Kidney (tissue), 14 donors: ENCODE measurements around the gene PPP1R9B. TPM values are rescaled to one million over a fixed set of nuclear protein-coding genes. Genes with fewer than 3 reads are reported as not detected.

Experiments used
- DNase-seq, 5 donors: peaks; one replicate each; pipeline ENCODE4 v3.0.0-alpha.2; 2013 to 2020
- FAIRE-seq: peaks from 2 replicates; lab custom pipeline; 2012; peaks lifted over from hg19 to GRCh38; lab: Jason Lieb, UNC
- H3K27ac ChIP-seq, 2 donors: one replicate each; pipeline ENCODE4 v1.7.0; 2013; ENCODE audit warnings: low read depth in 2 of 2, low read length in 2 of 2, inconsistent platforms in 1 of 2
- H3K27me3 ChIP-seq: one replicate; pipeline ENCODE4 v1.7.1; 2013; ENCODE audit warnings: low read length, inconsistent platforms; ENCODE audit not compliant: control insufficient read depth, insufficient read depth
- H3K36me3 ChIP-seq, 3 donors: one replicate each; pipeline versions ENCODE4 v1.7.0 to v1.7.1; 2013; ENCODE audit warnings: low read length in 3 of 3, control low read depth in 1 of 3, inconsistent platforms in 1 of 3; ENCODE audit not compliant: insufficient read depth in 3 of 3, control insufficient read depth in 2 of 3
- H3K4me1 ChIP-seq, 3 donors: one replicate each; pipeline versions ENCODE4 v1.7.0 to v1.7.1; 2013; ENCODE audit warnings: low read length in 3 of 3, inconsistent platforms in 1 of 3, low read depth in 1 of 3; ENCODE audit not compliant: control insufficient read depth in 2 of 3, insufficient read depth in 2 of 3
- H3K4me3 ChIP-seq, 3 donors: one replicate each; pipeline versions ENCODE4 v1.7.0 to v1.8.1; 2013; ENCODE audit warnings: low read length in 3 of 3, control low read depth in 1 of 3, inconsistent platforms in 1 of 3
- H3K9ac ChIP-seq, 3 donors: one replicate each; pipeline versions ENCODE4 v1.7.0 to v1.7.1; 2013; ENCODE audit warnings: low read length in 3 of 3, control low read depth in 1 of 3, inconsistent platforms in 1 of 3
- H3K9me3 ChIP-seq, 3 donors: one replicate each; pipeline versions ENCODE4 v1.7.0 to v1.7.1; 2013; ENCODE audit warnings: low read length in 3 of 3, control low read depth in 1 of 3, inconsistent platforms in 1 of 3; ENCODE audit not compliant: control insufficient read depth in 2 of 3, insufficient read depth in 1 of 3
- intact Hi-C: fragments of 100-400 bp; cut with DNase I; formaldehyde crosslinking; loops from one replicate; pipeline ENCODE4 v1.11.1; 2022
- polyA plus RNA-seq: library from polyadenylated mRNA; stranded (reverse); fragments of 350-450 nt; fragmentation: Illumina TruSeq; extraction: RNeasy Lipid Tissue Mini Kit (QIAGEN cat#74804); gene quantifications from one replicate; pipeline ENCODE4 v1.2.3, GENCODE V29; 2014; ENCODE audit warnings: low read depth, low replicate concordance; ENCODE audit not compliant: insufficient read depth
- total RNA-seq: library from RNA; stranded (reverse); fragmentation: NEBNext Ultra II Directional; extraction: Animal tissue kit (Norgen Biotek cat#: 25700); gene quantifications from one replicate; pipeline ENCODE4 v1.2.1, GENCODE V29; 2021
- TF ChIP-seq, protein P1 (sequence below): IDR thresholded peaks from 3 replicates; pipeline ENCODE4 v1.5.1; 2012; ENCODE audit warnings: mild to moderate bottlenecking, moderate library complexity, borderline replicate concordance; ENCODE audit not compliant: insufficient read depth; ENCODE audit errors: extremely low read depth
- donor health status: control.
- donor health status: control.
- donor health status: control.
- donor health status: control.
- donor health status: control.
- donor health status: DM: yes; HTN: yes; CAD: no.
- donor health status: Normal renal cell carcinoma (clear cell type).

Gene PPP1R9B
- total and polyA plus RNA-seq, 2 donors from 2014 or later: 17.1 to 64.4 TPM

- no peak for DNase-seq
- TF ChIP-seq, protein P1, sequence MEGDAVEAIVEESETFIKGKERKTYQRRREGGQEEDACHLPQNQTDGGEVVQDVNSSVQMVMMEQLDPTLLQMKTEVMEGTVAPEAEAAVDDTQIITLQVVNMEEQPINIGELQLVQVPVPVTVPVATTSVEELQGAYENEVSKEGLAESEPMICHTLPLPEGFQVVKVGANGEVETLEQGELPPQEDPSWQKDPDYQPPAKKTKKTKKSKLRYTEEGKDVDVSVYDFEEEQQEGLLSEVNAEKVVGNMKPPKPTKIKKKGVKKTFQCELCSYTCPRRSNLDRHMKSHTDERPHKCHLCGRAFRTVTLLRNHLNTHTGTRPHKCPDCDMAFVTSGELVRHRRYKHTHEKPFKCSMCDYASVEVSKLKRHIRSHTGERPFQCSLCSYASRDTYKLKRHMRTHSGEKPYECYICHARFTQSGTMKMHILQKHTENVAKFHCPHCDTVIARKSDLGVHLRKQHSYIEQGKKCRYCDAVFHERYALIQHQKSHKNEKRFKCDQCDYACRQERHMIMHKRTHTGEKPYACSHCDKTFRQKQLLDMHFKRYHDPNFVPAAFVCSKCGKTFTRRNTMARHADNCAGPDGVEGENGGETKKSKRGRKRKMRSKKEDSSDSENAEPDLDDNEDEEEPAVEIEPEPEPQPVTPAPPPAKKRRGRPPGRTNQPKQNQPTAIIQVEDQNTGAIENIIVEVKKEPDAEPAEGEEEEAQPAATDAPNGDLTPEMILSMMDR: no peak
- Histone ChIP-seq H3K9me3 (no peaks in the 10 kb centered on the region), H3K4me3 (peak overlapping the region in 2 of 3 donors; percentile 46 to 67), H3K27me3 (no peaks in the 10 kb centered on the region), H3K27ac (peak overlapping the region in 1 of 2 donors; percentile 74), H3K36me3 (peaks cover 10 to 31% (median 23%) of the 10 kb centered on the region in 3 donors), H3K4me1 (peaks cover 0 to 31% (median 22%) of the 10 kb centered on the region in 3 donors), H3K9ac (peak overlapping the region in 1 of 3 donors; percentile 61)
- intact Hi-C loops: no loop called here
- FAIRE-seq: no peak
These were observed 15.0 kb downstream of the PPP1R9B start for GRCh38 chr17:50135316-50136095.

- Histone ChIP-seq H3K4me3 (no peak overlapping the region), H3K36me3 (peaks cover 10 to 23% (median 20%) of the 10 kb centered on the region in 3 donors), H3K9ac (peak overlapping the region in 1 of 3 donors; percentile 3), H3K9me3 (no peaks in the 10 kb centered on the region), H3K27me3 (no peaks in the 10 kb centered on the region), H3K4me1 (peaks cover 0 to 27% (median 16%) of the 10 kb centered on the region in 3 donors), H3K27ac (peak overlapping the region in 1 of 2 donors; percentile 67)
- TF ChIP-seq, protein P1: no peak
- FAIRE-seq: no peak
- DNase-seq: no peak
- intact Hi-C loops: no loop called here
These were observed 16.0 kb downstream of the PPP1R9B start for GRCh38 chr17:50134206-50135110.

GRCh38 chr17:50133769-50134099 lies 16.7 kb downstream of the PPP1R9B start:
- peaks cover 5 to 16% (median 13%) of the 10 kb centered on the region in 3 donors for H3K36me3 ChIP-seq
- H3K27ac ChIP-seq: peak overlapping the region; percentile 56 to 65
- no peak for DNase-seq
- intact Hi-C loops: no loop called here
- TF ChIP-seq, protein P1: no peak
- H3K9me3 ChIP-seq: no peaks in the 10 kb centered on the region
- H3K4me1 ChIP-seq: peaks cover 0 to 27% (median 18%) of the 10 kb centered on the region in 3 donors
- no peaks in the 10 kb centered on the region for H3K27me3 ChIP-seq
- no peak overlapping the region for H3K4me3 ChIP-seq
- FAIRE-seq: no peak
- H3K9ac ChIP-seq: no peak overlapping the region
